ENCODE measurements around the gene IRF8.

DNA sequence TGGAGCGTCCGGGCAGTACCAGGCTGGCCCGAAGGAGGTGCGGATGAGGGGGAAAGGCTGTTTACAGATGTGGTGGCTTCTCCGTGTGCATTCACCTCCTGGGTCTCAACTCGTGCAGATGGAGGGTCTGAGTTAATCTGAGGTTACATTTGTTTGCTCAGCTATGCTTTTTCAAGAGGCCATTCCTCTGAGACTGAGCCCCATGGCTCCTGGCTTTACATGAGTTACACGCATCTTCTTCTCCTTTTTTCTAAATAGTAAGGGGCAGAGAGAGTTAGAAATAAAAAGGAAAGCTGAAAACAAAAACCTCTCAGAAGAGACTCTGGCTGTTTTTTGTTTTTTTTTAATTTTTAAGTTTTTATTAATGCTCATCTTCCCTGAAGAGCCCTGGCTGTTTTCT, 29.0 kb downstream of the IRF8 start:
- TF ChIP-seq CTCF (IDR thresholded peaks at IDR 0.05 in 4 of 5, conservative IDR thresholded peaks at IDR 0.05 in 1 of 5) (no peak), POLR2A (IDR thresholded peaks at IDR 0.05) (no peak)

Data from gastrocnemius medialis (tissue), 4 donors.